Measurements from ENCODE around the gene STPG1.

DNA sequence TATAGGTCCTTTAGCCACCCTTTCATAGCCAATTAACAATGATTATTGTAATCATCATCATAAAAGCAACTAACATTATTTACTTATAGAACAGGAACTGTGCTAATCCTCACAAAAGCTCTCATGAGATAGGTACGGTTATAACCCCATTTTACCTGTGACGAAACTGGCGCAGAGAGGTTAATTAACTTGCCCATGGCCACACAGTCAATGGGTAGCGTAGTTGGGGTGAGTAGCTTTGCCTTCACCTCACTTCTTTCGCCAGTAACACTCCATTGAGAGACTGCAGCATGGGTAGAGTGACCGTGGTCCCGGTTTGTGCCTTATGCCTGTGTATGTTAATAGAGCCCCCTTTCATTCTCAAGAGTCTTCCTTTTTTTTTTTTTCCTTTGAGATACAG is 12.3 kb upstream of the STPG1 start:
- TF ChIP-seq ZNF83 (CRISPR knock-in tag; IDR thresholded peaks at IDR 0.05; ENCODE audit: borderline replicate concordance) (no peak), DPF2 (CRISPR knock-in tag; IDR thresholded peaks at IDR 0.05; ENCODE audit: borderline replicate concordance, low read depth) (no peak), NFIC (IDR thresholded peaks at IDR 0.05; ENCODE audit: low read length) (no peak), JUN (CRISPR knock-in tag; IDR thresholded peaks at IDR 0.05) (no peak), PHF8 (CRISPR knock-in tag; IDR thresholded peaks at IDR 0.05) (no peak), ZFY (CRISPR knock-in tag; IDR thresholded peaks at IDR 0.05) (no peak), ZFP36 (IDR thresholded peaks at IDR 0.05; ENCODE audit: borderline replicate concordance, low read depth, low read length, partially characterized antibody) (no peak), POLR2A (IDR thresholded peaks at IDR 0.05; ENCODE audit: insufficient read depth in 1 of 2, low read depth in 2 of 2, low read length in 2 of 2) (no peak), ELF4 (CRISPR knock-in tag; IDR thresholded peaks at IDR 0.05; ENCODE audit: borderline replicate concordance) (no peak), FOXO1 (CRISPR knock-in tag; IDR thresholded peaks at IDR 0.05) (no peak), HNRNPUL1 (IDR thresholded peaks at IDR 0.05; ENCODE audit: low read depth, low read length) (no peak), CHD2 (IDR thresholded peaks at IDR 0.05; ENCODE audit: low read depth, low read length) (no peak)
- TF ChIP-seq, protein P1, sequence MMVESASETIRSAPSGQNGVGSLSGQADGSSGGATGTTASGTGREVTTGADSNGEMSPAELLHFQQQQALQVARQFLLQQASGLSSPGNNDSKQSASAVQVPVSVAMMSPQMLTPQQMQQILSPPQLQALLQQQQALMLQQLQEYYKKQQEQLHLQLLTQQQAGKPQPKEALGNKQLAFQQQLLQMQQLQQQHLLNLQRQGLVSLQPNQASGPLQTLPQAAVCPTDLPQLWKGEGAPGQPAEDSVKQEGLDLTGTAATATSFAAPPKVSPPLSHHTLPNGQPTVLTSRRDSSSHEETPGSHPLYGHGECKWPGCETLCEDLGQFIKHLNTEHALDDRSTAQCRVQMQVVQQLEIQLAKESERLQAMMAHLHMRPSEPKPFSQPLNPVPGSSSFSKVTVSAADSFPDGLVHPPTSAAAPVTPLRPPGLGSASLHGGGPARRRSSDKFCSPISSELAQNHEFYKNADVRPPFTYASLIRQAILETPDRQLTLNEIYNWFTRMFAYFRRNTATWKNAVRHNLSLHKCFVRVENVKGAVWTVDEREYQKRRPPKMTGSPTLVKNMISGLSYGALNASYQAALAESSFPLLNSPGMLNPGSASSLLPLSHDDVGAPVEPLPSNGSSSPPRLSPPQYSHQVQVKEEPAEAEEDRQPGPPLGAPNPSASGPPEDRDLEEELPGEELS (CRISPR knock-in tag; IDR thresholded peaks at IDR 0.05): no peak
- TF ChIP-seq, protein P2, sequence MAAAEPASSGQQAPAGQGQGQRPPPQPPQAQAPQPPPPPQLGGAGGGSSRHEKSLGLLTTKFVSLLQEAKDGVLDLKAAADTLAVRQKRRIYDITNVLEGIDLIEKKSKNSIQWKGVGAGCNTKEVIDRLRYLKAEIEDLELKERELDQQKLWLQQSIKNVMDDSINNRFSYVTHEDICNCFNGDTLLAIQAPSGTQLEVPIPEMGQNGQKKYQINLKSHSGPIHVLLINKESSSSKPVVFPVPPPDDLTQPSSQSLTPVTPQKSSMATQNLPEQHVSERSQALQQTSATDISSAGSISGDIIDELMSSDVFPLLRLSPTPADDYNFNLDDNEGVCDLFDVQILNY (CRISPR knock-in tag; conservative IDR thresholded peaks at IDR 0.05): no peak

Data from HepG2 (cell line).